ENCODE data around the gene ZDHHC21.
"Not testable (repeated sequence)": the region's sequence is repeated elsewhere in the genome, so short reads cannot be mapped to it uniquely, and the experiment has no call there.

ZDHHC21 gene

DNA sequence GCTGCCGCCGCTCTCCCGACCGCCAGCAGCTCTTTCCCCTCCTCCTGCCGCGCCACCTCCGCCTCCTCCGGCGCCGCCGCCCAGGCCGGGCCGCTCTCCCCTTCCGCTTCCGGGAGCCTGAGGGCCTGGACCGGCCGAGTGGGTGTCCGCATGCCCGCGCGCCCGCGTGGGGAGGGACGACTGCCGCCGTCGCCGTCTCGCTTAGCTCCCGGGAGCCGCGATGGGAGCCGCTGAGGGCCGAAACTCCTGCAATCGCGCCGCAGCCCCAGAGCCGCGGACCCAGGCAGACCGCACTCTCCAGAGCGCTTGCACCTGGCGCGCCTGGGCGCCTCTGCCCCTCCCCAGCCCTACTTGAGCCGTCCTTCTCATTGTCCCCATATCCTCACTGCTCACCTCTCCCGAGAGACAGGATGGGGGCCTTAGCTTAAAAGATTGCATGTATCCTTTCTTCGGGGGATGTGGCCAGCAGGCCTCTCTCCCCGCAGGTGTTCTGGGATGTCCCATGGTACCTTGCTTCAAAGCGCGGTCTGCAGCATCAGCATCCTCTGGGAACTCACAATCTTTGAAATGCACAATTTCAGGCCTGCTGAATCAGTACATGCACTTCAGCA lies at the start of gene ZDHHC21:
Gene ZDHHC21, minus strand, starts transcription at position 182 of the 611 bp plus-strand sequence. CDS start 19,092 bp downstream, outside the sequence.
- peak; percentile 43 for DNase-seq

DNA sequence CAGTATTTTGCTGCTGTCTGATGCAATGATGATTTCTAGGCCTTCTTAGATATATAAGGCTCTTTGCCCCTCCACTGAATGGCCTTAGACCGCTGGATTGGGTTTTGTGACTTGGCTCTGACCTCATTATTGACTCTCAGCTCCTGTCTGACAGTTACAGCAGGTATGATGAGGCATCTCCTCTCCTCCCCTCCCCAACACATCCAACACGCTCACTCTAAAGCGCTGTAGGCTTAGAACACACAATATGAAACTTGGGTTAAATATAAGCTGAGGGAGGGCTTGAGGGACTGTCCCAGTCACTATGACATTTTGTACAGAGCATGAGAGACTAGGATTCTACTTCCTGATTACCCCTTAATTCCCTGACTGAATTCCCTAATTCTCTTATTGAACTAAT lies 48.1 kb upstream of the ZDHHC21 start:
- no peak for DNase-seq

GRCh38 chr9:14733133-14733532 lies 39.9 kb upstream of the ZDHHC21 start:
- no peak for DNase-seq

GRCh38 chr9:14731294-14731981 lies 38.2 kb upstream of the ZDHHC21 start:
- no peak for DNase-seq

DNA sequence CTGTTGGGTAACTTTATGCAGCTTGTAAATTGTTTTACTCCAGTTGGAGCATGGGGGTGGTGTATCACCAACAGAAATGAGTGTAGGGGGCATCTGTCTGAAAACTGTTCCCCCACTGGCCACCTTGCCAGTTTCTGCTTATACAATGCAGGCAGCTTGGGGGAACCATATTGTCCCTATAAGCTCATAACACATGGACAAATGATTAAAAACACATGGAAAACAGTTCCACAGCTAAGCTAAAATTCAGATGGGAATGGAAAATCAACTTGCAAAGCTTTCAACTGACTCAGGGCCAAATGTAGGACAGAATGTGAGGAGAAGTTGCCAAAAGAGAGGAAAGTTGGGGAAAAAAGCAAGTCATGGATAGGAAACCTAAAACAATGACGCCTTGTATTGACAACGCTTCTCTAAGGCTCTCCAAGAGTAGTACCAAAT lies 37.2 kb upstream of the ZDHHC21 start:
- DNase-seq: no peak

DNA sequence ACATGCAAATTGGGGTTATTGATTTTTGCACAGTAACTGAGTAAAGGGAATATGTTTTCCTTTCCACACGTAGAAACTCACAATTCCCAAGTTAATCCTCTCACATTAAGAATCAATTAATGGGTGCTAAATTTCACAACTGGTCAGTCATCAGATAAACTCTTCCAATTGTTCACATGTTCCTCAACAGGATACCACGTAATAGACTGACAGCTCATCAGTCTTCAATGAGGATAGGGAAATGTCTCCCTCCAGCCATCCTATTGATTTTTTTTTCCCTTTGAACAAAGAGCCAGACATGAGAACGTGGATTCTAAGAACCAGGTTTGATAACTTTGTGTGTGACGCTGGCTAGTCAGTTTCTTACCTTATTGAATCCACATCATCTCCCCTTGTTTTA lies 30.1 kb upstream of the ZDHHC21 start:
- DNase-seq: no peak

- DNase-seq: no peak
These were observed 29.3 kb upstream of the ZDHHC21 start, which contains the start of gene CER1 for GRCh38 chr9:14722391-14723035. Gene CER1 (minus strand): TSS chr9:14722733. CDS start chr9:14722672, 61 bp downstream.

DNA sequence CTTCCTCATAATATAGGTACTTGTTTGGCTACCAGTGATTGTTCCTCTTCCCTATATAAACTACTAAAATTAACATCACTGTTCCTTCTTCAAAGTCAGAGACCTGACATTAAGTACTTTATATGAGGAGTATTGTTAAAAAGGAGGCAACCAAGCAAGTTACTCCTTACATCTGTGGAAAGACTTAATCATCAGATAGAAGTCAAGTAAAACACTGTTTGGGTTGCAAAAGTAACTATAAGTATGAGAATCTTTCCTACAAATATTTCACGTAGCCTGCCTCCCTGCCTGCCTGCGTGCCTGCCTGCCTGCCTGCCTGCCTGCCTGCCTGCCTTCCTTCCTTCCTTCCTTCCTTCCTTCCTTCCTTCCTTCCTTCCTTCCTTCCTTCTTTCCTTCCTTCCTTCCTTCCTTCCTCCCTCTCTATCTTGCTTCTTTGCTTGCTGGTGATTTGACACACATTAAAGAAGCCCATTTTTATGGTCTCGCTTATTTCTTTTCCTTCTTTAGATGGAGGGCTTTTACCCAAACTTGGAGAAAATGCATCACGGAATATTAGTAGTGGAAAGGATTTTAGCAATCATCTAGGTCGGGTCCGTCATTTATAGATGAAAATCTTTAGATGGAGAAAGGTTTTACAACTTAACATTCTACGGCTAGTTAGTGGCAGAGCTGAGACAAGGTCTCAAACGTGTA lies 26.1 kb upstream of the ZDHHC21 start:
- DNase-seq: no peak

- no peak for DNase-seq
These were observed 21.9 kb upstream of the ZDHHC21 start for GRCh38 chr9:14715102-14715501.

GRCh38 chr9:14713187-14713767 lies 20.0 kb upstream of the ZDHHC21 start:
- no peak for DNase-seq

DNA sequence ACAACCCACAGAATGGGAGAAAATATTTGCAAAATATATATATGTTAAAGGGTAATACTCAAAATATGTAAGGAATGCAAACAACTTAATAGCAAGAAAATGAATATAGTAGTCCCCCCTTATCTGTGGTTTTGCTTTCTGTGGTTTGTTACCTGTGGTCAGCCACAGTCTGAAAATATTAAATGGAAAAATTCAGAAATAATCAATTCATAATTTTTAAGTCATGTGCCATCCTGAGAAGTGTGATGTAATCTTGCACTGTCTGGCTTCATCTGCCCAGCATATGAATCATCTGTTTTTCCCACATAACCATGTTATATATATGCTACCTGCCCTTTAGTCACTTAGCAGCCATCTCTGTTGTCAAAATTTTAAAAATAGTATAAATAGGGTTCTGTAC lies 17.6 kb upstream of the ZDHHC21 start:
- no peak for DNase-seq

DNA sequence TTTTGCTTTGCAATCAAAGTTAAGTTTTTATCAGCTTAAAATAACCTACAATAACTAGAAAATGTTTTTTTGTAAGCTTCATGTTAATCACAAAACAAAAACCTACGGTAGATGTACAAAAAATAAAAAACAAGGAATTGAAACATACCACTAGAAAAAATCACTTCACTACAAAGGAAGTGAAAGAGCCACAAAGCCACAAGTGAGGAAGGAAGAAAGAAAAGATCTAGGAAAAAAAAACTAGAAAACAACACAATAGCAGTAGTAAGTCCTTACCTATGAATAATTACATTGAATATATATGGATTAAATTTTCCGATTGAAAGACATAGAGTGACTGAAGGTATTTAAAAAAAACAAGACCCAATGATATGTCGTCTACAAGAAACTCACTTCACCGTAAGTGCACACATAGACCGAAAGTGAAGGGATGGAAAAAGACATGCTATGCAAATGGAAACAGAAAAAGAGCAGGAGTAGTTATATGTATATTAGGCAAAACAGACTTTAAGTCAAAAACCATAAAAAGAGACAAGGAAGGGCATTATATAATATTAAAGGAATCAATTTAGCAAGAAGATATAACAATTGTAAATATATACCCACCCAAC lies 13.4 kb upstream of the ZDHHC21 start:
- no peak for DNase-seq

DNA sequence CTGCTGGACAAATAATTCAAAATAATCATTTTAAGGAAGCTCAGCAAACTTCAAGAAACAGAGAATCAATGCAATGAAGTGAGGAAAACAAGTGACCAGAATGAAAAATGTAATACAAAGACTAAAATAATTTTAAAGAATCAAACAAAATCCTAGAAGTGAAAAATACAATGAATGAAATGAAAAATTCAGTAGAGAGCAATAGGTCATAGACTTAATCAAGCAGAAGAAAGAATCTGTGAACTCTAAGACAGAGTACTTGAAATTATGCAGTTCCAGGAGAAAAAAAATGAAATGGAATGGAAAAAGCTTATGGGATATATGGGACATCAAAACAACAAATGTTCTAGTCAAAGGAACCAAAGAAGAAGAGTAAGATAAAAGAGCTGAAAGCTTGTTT lies 11.8 kb upstream of the ZDHHC21 start:
- no peak for DNase-seq

DNA sequence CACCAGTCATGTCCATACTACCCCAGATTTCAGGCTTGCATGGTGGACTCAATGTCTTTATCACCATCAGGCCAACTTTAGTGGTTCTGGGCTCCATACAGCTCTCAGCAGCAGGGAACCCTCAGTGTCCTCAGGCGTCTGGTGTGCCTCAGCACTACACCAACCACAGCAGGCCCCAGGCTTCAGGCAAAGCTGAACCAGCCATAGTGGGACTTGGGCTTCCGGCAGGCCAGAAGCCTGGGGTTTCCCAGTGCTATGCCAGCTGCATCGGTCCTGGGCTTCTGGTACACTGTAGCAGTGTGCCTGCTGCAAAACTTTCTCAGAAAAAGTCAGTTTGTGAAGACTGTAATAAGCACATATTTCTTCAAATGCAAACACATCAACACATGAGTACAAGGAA lies 11.0 kb upstream of the ZDHHC21 start:
- DNase-seq: no peak

DNA sequence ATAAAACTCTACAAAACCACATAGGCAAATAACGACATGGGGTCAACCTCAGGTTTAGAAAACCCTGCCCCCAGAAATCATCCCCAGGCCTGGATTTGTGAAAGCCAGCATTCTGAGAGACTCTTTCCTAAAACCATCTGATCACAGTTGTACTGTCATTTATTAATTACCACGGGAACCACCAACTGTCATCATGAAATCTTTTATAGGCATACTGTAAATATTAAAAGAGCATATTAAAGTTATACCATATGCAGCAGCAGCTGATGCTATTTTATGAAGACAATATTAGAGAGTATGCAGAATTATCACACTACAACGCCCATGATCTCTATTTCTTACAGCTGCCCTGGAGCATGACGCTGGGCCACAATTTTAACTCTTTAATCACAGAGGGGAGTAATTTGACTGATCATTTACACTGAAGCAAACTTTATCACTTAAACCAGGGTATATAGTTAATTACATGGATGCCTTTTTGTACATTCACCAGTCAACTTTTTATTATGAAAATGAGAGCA lies 9.0 kb upstream of the ZDHHC21 start:
- DNase-seq: no peak

DNA sequence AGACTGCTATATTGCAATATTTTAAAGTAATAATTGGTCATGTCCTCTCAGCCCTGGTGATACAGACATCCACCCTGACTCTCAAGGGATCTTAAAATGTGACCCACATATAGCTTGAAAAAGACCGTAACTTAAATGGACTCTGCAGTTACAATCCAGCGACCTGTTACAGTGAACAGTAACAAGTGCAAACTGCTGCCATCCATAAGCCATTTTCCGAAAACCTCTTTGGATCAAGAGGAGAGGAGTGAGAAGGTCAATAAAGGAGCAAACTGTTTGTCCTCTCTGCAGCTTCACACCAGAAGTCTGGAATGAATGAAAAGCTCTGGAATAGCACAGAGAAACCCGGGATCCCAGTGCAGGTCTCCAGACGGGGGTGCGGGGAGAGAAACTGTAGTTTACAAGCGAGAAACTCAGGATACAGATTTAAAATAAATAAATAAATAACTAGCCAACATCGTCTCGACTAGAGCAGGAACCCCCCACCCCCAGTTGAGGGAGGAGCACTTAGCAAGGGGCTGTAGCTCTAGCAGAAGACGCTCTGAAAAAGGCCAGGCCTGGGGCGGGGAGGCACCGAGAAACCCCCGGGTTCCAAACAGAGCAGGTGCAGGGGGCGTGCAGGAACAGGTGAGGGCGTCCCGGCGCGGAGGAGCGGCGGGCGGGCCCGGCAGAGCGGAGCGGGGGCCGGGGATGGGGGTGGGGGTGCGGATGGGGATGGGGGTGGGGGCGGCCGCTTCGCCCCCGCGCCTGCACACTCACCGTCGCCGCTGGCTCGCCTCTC lies 572 bp downstream of the ZDHHC21 start:
- peak; percentile 21 for DNase-seq

DNA sequence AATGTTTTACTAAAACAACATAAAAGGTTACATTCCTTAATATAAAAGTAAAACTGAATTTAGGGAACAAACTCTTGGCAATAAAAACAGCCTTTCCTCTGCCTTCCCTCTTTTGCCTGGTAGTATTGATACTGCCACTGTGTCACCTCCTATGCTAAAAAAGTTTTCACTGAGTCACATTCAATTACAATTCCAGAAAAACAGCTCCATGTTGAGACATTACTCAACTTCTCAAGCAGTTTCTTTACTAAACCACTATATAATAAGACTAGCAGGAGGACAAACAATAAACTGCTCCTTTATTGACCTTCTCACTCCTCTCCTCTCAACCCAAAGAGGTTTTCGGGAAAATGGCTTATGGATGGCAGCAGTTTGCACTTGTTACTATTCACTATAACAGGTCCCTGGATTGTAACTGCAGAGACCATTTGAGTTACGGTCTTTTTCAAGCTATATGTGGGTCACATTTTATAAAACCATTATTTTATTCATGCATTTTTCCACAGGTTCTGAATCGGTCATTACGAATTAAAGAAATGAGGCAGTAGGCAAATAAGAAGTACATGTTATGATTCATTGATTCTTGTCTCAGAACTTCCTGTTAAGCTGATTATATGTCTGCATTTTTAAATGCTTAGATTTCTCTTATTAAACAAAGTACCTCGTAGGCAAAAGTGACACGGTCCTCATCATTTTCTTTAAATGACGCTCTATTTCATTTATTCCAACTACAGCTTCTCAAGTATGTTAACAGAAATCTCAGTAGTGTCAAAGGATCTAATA lies 2.1 kb downstream of the ZDHHC21 start:
- no peak for DNase-seq

GRCh38 chr9:14687042-14687719 lies 6.1 kb downstream of the ZDHHC21 start:
- no peak for DNase-seq

DNA sequence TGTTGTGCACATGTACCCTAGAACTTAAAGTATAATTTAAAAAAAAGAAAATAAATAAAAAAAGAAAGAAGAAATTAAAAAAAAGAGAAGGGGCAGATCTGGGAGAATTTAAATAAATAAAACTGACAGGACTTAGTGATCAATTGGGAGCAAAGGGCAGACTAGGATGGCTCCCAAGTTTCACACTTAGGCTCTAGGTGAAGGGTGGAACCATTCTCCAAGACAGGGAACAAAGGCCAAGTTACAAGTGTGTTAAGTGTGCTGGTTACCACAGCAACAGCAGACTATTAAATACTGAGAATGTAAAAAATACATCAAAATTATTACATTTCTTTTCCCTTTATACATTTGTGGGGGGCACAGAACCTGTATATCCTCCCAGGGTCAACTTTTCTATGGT lies 7.1 kb downstream of the ZDHHC21 start:
- DNase-seq: no peak

DNA sequence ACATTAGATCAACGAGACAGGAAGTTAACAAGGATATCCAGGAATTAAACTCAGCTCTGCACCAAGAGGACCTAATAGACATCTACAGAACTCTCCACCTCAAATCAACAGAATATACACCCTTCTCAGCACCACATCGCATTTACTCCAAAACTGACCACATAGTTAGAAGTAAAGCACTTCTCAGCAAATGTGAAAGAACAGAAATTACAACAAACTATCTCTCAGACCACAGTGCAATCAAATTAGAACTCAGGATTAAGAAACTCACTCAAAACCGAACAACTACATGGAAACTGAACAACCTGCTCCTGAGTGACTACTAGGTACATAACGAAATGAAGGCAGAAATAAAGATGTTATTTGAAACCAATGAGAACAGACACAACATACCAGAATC lies 10.6 kb downstream of the ZDHHC21 start:
- not testable (repeated sequence) for DNase-seq
